ENCODE measurements around the gene SPATA31C1. TPM values are rescaled to one million over a fixed set of nuclear protein-coding genes. Genes with fewer than 3 reads are reported as not detected.

The SPATA31C1 gene
- total RNA-seq, 2 experiments from 2014 or later: not detected

DNA sequence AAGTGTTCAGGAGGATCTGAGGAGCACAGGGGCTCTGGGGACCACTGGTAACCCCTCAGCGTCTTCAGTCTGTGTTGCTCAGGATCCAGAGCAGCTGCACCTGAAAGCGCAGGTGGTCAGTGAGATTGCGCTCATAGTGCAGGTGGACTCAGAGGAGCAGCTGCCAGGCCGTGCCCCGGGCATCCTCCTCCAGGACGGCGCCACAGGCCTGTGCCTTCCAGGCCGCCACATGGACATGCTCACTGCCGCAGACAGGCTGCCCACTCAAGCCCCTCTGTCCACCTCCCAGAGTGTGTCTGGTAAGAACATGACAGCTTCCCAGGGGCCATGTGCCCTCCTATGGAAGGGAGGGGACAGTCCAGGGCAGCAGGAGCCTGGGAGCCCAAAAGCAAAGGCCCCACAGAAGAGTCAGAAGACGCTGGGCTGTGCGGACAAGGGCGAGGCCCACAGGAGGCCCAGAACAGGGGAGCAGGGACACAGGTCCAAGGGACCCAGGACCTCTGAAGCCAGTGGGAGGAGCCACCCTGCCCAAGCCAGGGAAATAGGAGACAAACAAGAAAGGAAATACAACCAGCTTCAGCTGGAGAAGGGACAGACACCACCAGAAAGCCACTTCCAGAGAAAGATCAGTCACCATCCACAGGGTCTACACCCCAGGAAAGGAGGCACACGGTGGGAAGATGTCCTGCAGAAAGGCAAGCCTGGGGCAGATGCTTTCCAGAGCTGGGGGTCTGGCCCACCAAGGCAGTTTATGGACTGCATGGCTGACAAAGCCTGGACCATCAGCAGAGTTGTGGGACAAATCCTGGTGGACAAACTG is 29.9 kb upstream of the SPATA31C1 start:
- TF ChIP-seq, protein P1, sequence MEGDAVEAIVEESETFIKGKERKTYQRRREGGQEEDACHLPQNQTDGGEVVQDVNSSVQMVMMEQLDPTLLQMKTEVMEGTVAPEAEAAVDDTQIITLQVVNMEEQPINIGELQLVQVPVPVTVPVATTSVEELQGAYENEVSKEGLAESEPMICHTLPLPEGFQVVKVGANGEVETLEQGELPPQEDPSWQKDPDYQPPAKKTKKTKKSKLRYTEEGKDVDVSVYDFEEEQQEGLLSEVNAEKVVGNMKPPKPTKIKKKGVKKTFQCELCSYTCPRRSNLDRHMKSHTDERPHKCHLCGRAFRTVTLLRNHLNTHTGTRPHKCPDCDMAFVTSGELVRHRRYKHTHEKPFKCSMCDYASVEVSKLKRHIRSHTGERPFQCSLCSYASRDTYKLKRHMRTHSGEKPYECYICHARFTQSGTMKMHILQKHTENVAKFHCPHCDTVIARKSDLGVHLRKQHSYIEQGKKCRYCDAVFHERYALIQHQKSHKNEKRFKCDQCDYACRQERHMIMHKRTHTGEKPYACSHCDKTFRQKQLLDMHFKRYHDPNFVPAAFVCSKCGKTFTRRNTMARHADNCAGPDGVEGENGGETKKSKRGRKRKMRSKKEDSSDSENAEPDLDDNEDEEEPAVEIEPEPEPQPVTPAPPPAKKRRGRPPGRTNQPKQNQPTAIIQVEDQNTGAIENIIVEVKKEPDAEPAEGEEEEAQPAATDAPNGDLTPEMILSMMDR (conservative IDR thresholded peaks at IDR 0.05; ENCODE audit: low read length): no peak
- TF ChIP-seq EZH2phosphoT487 (IDR thresholded peaks at IDR 0.05; ENCODE audit: borderline replicate concordance, low read depth, low read length): no peak
- no peak overlapping the region for H2AFZ ChIP-seq (ENCODE audit: low read length)
- H3K9me3 ChIP-seq (ENCODE audit: low read length): no peaks in the 10 kb centered on the region
- ChIA-PET CTCF (ENCODE audit: unreplicated experiment) (no interaction called here), POLR2A (no interaction called here)
- H3K79me2 ChIP-seq (ENCODE audit: insufficient read depth, low read depth, low read length): no peaks in the 10 kb centered on the region
- no peak overlapping the region for H3K4me2 ChIP-seq (ENCODE audit: low read length)
- intact Hi-C loops (cut with micrococcal nuclease; ENCODE audit: unreplicated experiment): no loop called here
- no TSS peak for BruUV-seq (replicated peaks)
- DNase-seq (ENCODE audit: low spot score): no peak
- no peaks in the 10 kb centered on the region for H3K9me2 ChIP-seq (ENCODE audit: insufficient read depth, low read length)
- no peaks in the 10 kb centered on the region for H3K36me3 ChIP-seq (ENCODE audit: insufficient read depth, low read length)
- H4K20me1 ChIP-seq (ENCODE audit: insufficient read depth, low read length): no peaks in the 10 kb centered on the region
- H3K4me3 ChIP-seq (ENCODE audit: low read depth, low read length, poor library complexity, severe bottlenecking): no peak overlapping the region
- no peaks in the 10 kb centered on the region for H3K4me1 ChIP-seq (ENCODE audit: insufficient read depth, low read length, poor library complexity, severe bottlenecking)
- no peak overlapping the region for H3K27ac ChIP-seq (ENCODE audit: low read depth, low read length, poor library complexity, severe bottlenecking)

DNA sequence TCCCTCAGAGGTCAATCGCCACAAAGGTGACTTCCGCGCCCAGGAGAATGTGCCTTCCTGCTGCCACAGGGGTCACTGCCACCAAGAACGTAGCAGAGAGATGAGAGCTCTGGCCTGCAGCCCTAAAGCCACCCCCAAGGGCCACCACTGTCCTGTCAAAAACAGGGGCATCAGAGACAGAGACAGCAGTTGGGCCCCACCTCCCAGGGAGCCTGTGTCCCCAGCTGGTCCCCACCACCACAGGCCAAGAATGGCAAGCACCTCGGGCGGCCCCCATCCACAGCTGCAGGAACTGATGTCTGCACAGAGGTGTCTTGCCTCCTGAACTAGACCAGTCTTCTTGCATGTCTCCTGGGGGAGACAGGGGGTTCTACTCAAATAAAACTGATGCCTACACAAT is 29.3 kb upstream of the SPATA31C1 start:
- TF ChIP-seq EZH2phosphoT487 (IDR thresholded peaks at IDR 0.05; ENCODE audit: borderline replicate concordance, low read depth, low read length): no peak
- TF ChIP-seq, protein P1 (conservative IDR thresholded peaks at IDR 0.05; ENCODE audit: low read length): no peak

More for the DNA sequence above, 29.3 kb upstream of the SPATA31C1 start:
- H3K36me3 ChIP-seq (ENCODE audit: insufficient read depth, low read length): no peaks in the 10 kb centered on the region
- ChIA-PET CTCF (ENCODE audit: unreplicated experiment) (no interaction called here), POLR2A (no interaction called here)
- no peak overlapping the region for H3K4me2 ChIP-seq (ENCODE audit: low read length)
- no TSS peak for BruUV-seq (replicated peaks)
- no peaks in the 10 kb centered on the region for H3K4me1 ChIP-seq (ENCODE audit: insufficient read depth, low read length, poor library complexity, severe bottlenecking)
- no peak overlapping the region for H2AFZ ChIP-seq (ENCODE audit: low read length)
- no peaks in the 10 kb centered on the region for H3K9me3 ChIP-seq (ENCODE audit: low read length)
- H3K9me2 ChIP-seq (ENCODE audit: insufficient read depth, low read length): no peaks in the 10 kb centered on the region
- no peak overlapping the region for H3K4me3 ChIP-seq (ENCODE audit: low read depth, low read length, poor library complexity, severe bottlenecking)
- H3K79me2 ChIP-seq (ENCODE audit: insufficient read depth, low read depth, low read length): no peaks in the 10 kb centered on the region
- intact Hi-C loops (cut with micrococcal nuclease; ENCODE audit: unreplicated experiment): no loop called here
- DNase-seq (ENCODE audit: low spot score): no peak
- H4K20me1 ChIP-seq (ENCODE audit: insufficient read depth, low read length): no peaks in the 10 kb centered on the region
- no peak overlapping the region for H3K27ac ChIP-seq (ENCODE audit: low read depth, low read length, poor library complexity, severe bottlenecking)
